Fibroblast of skin of left quadriceps (primary cell): ENCODE measurements around the gene KIF26B.

Experiments
- DNase-seq, 2 experiments: peaks; one replicate each; pipeline ENCODE4 v3.0.0-alpha.2; 2013; ENCODE audit warnings: low read depth in 2 of 2

Gene KIF26B

GRCh38 chr1:245207801-245208200 lies 53.0 kb downstream of the KIF26B start:
- no peak for DNase-seq

GRCh38 chr1:245209658-245210435 lies 55.1 kb downstream of the KIF26B start:
- no peak for DNase-seq

GRCh38 chr1:245211035-245211749 lies 56.4 kb downstream of the KIF26B start:
- DNase-seq = no peak

- DNase-seq = no peak
These were observed 57.0 kb downstream of the KIF26B start for GRCh38 chr1:245211761-245212160.

- DNase-seq = no peak
These were observed 57.5 kb downstream of the KIF26B start for GRCh38 chr1:245212221-245212710.

GRCh38 chr1:245213066-245213831 lies 58.5 kb downstream of the KIF26B start:
- no peak for DNase-seq

- DNase-seq = no peak
These were observed 60.3 kb downstream of the KIF26B start for GRCh38 chr1:245215071-245215470.

- DNase-seq = no peak
These were observed 61.8 kb downstream of the KIF26B start for GRCh38 chr1:245216366-245217115.

- no peak for DNase-seq
These were observed 63.2 kb downstream of the KIF26B start for GRCh38 chr1:245217853-245218608.

GRCh38 chr1:245220381-245220985 lies 65.7 kb downstream of the KIF26B start:
- DNase-seq = no peak

- DNase-seq = no peak
These were observed 67.0 kb downstream of the KIF26B start for GRCh38 chr1:245221805-245222204.

GRCh38 chr1:245222931-245223595 lies 68.3 kb downstream of the KIF26B start:
- DNase-seq = no peak

- DNase-seq = peak; percentile 26 to 31
These were observed 70.8 kb downstream of the KIF26B start for GRCh38 chr1:245225322-245226202.

- no peak for DNase-seq
These were observed 71.4 kb downstream of the KIF26B start for GRCh38 chr1:245226203-245226499.

GRCh38 chr1:245229051-245229450 lies 74.3 kb downstream of the KIF26B start:
- no peak for DNase-seq

- peak; percentile 32 to 35 for DNase-seq
These were observed 78.1 kb downstream of the KIF26B start for GRCh38 chr1:245232931-245233330.

- no peak for DNase-seq
These were observed 79.7 kb downstream of the KIF26B start for GRCh38 chr1:245234217-245235081.

- no peak for DNase-seq
These were observed 80.4 kb downstream of the KIF26B start for GRCh38 chr1:245235156-245235555.
